GM21576 (cell line): ENCODE measurements around the gene YWHAG.
"Not testable (repeated sequence)": the region's sequence is repeated elsewhere in the genome, so short reads cannot be mapped to it uniquely, and the experiment has no call there.

Source experiments
- ATAC-seq: cut with Tn5 transposase; IDR thresholded peaks from one replicate; pipeline ENCODE4 v1.9.1; 2021; ENCODE audit warnings: mild to moderate bottlenecking, moderate library complexity; ENCODE audit not compliant: unreplicated experiment

YWHAG gene

GRCh38 chr7:76300166-76300731 lies 58.5 kb downstream of the YWHAG start:
- no peak for ATAC-seq

GRCh38 chr7:76296743-76297740 lies 61.7 kb downstream of the YWHAG start:
- no peak for ATAC-seq

- ATAC-seq = no peak
Measured at GRCh38 chr7:76294344-76295024, 64.3 kb downstream of the YWHAG start.

GRCh38 chr7:76293407-76293901 lies 65.3 kb downstream of the YWHAG start:
- ATAC-seq = no peak

- not testable (repeated sequence) for ATAC-seq
Measured at GRCh38 chr7:76292911-76293310, 65.9 kb downstream of the YWHAG start.

- no peak for ATAC-seq
Measured at GRCh38 chr7:76292213-76292573, 66.6 kb downstream of the YWHAG start.

- peak; percentile 72 for ATAC-seq
Measured at GRCh38 chr7:76291351-76292212, 67.2 kb downstream of the YWHAG start.

GRCh38 chr7:76290847-76291350 lies 67.9 kb downstream of the YWHAG start:
- ATAC-seq = not testable (repeated sequence)

GRCh38 chr7:76286842-76287403 lies 71.9 kb downstream of the YWHAG start:
- ATAC-seq = no peak

GRCh38 chr7:76285604-76286374 lies 73.0 kb downstream of the YWHAG start:
- ATAC-seq = no peak

- ATAC-seq = no peak
Measured at GRCh38 chr7:76283254-76284159, 75.3 kb downstream of the YWHAG start.

GRCh38 chr7:76282344-76283253 lies 76.2 kb downstream of the YWHAG start:
- no peak for ATAC-seq

GRCh38 chr7:76281706-76282343 lies 77.0 kb downstream of the YWHAG start:
- no peak for ATAC-seq

- ATAC-seq = no peak
Measured at GRCh38 chr7:76281006-76281705, 77.6 kb downstream of the YWHAG start.

- ATAC-seq = no peak
Measured at GRCh38 chr7:76280408-76280807, 78.4 kb downstream of the YWHAG start.

GRCh38 chr7:76278540-76278939 lies 80.3 kb downstream of the YWHAG start:
- ATAC-seq = no peak
